Measurements from ENCODE around the gene SLC39A3. TPM values are rescaled to one million over a fixed set of nuclear protein-coding genes. Genes with fewer than 3 reads are reported as not detected.

The SLC39A3 gene
- total and polyA plus RNA-seq, 3 experiments from 2014 or later = 35.4 to 51.3 (median 44.1) TPM

GRCh38 chr19:2750808-2751437 is 11.1 kb upstream of the SLC39A3 start:
- no peak for DNase-seq
- Histone ChIP-seq H3K9me3 (ENCODE audit: low read length) (no peaks in the 10 kb centered on the region), H3K27ac (ENCODE audit: low read depth, low read length) (no peak overlapping the region), H3K27me3 (ENCODE audit: insufficient read depth, low read length, poor library complexity, severe bottlenecking) (no peaks in the 10 kb centered on the region), H3K36me3 (ENCODE audit: insufficient read depth, low read length) (no peaks in the 10 kb centered on the region), H3K4me1 (ENCODE audit: insufficient read depth, low read length) (peaks cover 4% of the 10 kb centered on the region), H3K4me3 (ENCODE audit: low read length) (no peak overlapping the region)
- POLR2A ChIA-PET = interaction anchor here (1.8 kb wide), 1 partner anchor 103 kb away, joined by 6 read pairs; no protein-coding TSS in a partner anchor
- Mint-ChIP-seq H3K27ac (no peak overlapping the region), H3K27me3 (peaks cover 0 to 5% of the 10 kb centered on the region in 2 donors), H3K4me3 (no peak overlapping the region), H3K36me3 (peaks cover 2 to 21% (median 4%) of the 10 kb centered on the region in 3 donors), H3K9me3 (no peaks in the 10 kb centered on the region), H3K4me1 (no peaks in the 10 kb centered on the region)
- CTCF ChIA-PET = interaction anchor here (1.4 to 3.5 kb wide), 4 partner anchors 8 to 103 kb away, joined by 4 to 45 read pairs (median 10); partner anchors contain the start of gene SLC39A3

GRCh38 chr19:2747349-2747748 is 7.5 kb upstream of the SLC39A3 start:
- Histone ChIP-seq H3K27ac (ENCODE audit: low read depth, low read length) (no peak overlapping the region), H3K4me1 (ENCODE audit: insufficient read depth, low read length) (peaks cover 4% of the 10 kb centered on the region), H3K9me3 (ENCODE audit: low read length) (no peaks in the 10 kb centered on the region), H3K36me3 (ENCODE audit: insufficient read depth, low read length) (no peaks in the 10 kb centered on the region), H3K27me3 (ENCODE audit: insufficient read depth, low read length, poor library complexity, severe bottlenecking) (no peaks in the 10 kb centered on the region), H3K4me3 (ENCODE audit: low read length) (no peak overlapping the region)
- Mint-ChIP-seq H3K4me1 (no peaks in the 10 kb centered on the region), H3K27ac (no peak overlapping the region), H3K36me3 (no peaks in the 10 kb centered on the region), H3K9me3 (no peaks in the 10 kb centered on the region), H3K27me3 (peaks cover 7 to 8% of the 10 kb centered on the region in 2 donors), H3K4me3 (no peak overlapping the region)
- no peak for DNase-seq
- ChIA-PET POLR2A (no interaction called here), CTCF (interaction anchor here (3.2 kb wide), 1 partner anchor 100 kb away, joined by 45 read pairs; no protein-coding TSS in a partner anchor)

GRCh38 chr19:2744113-2744512 is 4.3 kb upstream of the SLC39A3 start:
- Mint-ChIP-seq H3K27me3 (peaks cover 5 to 17% of the 10 kb centered on the region in 2 donors), H3K9me3 (no peaks in the 10 kb centered on the region), H3K4me1 (peaks cover 4 to 9% (median 6%) of the 10 kb centered on the region in 3 donors), H3K36me3 (no peaks in the 10 kb centered on the region), H3K27ac (no peak overlapping the region), H3K4me3 (no peak overlapping the region)
- POLR2A ChIA-PET = no interaction called here
- Histone ChIP-seq H3K36me3 (ENCODE audit: insufficient read depth, low read length) (no peaks in the 10 kb centered on the region), H3K4me3 (ENCODE audit: low read length) (no peak overlapping the region), H3K27ac (ENCODE audit: low read depth, low read length) (no peak overlapping the region), H3K27me3 (ENCODE audit: insufficient read depth, low read length, poor library complexity, severe bottlenecking) (peaks cover 3% of the 10 kb centered on the region), H3K4me1 (ENCODE audit: insufficient read depth, low read length) (peaks cover 7% of the 10 kb centered on the region), H3K9me3 (ENCODE audit: low read length) (no peaks in the 10 kb centered on the region)
- CTCF ChIA-PET = no interaction called here
- no peak for DNase-seq

- Mint-ChIP-seq H3K4me1 (peaks cover 12 to 17% (median 13%) of the 10 kb centered on the region in 3 donors), H3K27me3 (peaks cover 5 to 17% of the 10 kb centered on the region in 2 donors), H3K4me3 (no peak overlapping the region), H3K27ac (no peak overlapping the region), H3K9me3 (no peaks in the 10 kb centered on the region), H3K36me3 (peaks cover 0 to 3% (median 0%) of the 10 kb centered on the region in 3 donors)
- no peak overlapping the region for H3K4me3 ChIP-seq (ENCODE audit: low read length)
- no peak for DNase-seq
- ChIA-PET CTCF (no interaction called here), POLR2A (no interaction called here)
- peaks cover 3% of the 10 kb centered on the region for H3K4me1 ChIP-seq (ENCODE audit: insufficient read depth, low read length)
- no peaks in the 10 kb centered on the region for H3K36me3 ChIP-seq (ENCODE audit: insufficient read depth, low read length)
- H3K9me3 ChIP-seq (ENCODE audit: low read length) = no peaks in the 10 kb centered on the region
- H3K27ac ChIP-seq (ENCODE audit: low read depth, low read length) = no peak overlapping the region
- peaks cover 3% of the 10 kb centered on the region for H3K27me3 ChIP-seq (ENCODE audit: insufficient read depth, low read length, poor library complexity, severe bottlenecking)
Observed at GRCh38 chr19:2743099-2743498, 3.3 kb upstream of the SLC39A3 start.

- H3K9me3 ChIP-seq (ENCODE audit: low read length) = no peaks in the 10 kb centered on the region
- H3K27me3 Mint-ChIP-seq = peaks cover 2 to 17% of the 10 kb centered on the region in 2 donors
- H3K4me3 Mint-ChIP-seq = peak overlapping the region in 5 of 7 donors; percentile 80 to 89 (median 87)
- peaks cover 3% of the 10 kb centered on the region for H3K27me3 ChIP-seq (ENCODE audit: insufficient read depth, low read length, poor library complexity, severe bottlenecking)
- H3K4me1 ChIP-seq (ENCODE audit: insufficient read depth, low read length) = peaks cover 3% of the 10 kb centered on the region
- no peaks in the 10 kb centered on the region for H3K36me3 ChIP-seq (ENCODE audit: insufficient read depth, low read length)
- H3K27ac ChIP-seq (ENCODE audit: low read depth, low read length) = no peak overlapping the region
- H3K9me3 Mint-ChIP-seq = no peaks in the 10 kb centered on the region
- peaks cover 0 to 24% (median 3%) of the 10 kb centered on the region in 3 donors for H3K36me3 Mint-ChIP-seq
- CTCF ChIA-PET = interaction anchor here (0.5 to 2.7 kb wide), 2 partner anchors 9 to 443 kb away, joined by 4 to 8 read pairs; no protein-coding TSS in a partner anchor
- H3K27ac Mint-ChIP-seq = peak overlapping the region in 1 of 8 donors; percentile 68
- no peak for DNase-seq
- H3K4me1 Mint-ChIP-seq = peaks cover 18 to 30% (median 21%) of the 10 kb centered on the region in 3 donors
- POLR2A ChIA-PET = no interaction called here
- H3K4me3 ChIP-seq (ENCODE audit: low read length) = no peak overlapping the region
Observed at GRCh38 chr19:2740314-2740656, 468 bp upstream of the SLC39A3 start.

- Mint-ChIP-seq H3K27ac (no peak overlapping the region), H3K4me1 (peaks cover 18 to 34% (median 32%) of the 10 kb centered on the region in 3 donors), H3K4me3 (peak overlapping the region in 3 of 7 donors; percentile 52 to 87 (median 66)), H3K9me3 (no peaks in the 10 kb centered on the region), H3K36me3 (peaks cover 0 to 47% (median 11%) of the 10 kb centered on the region in 3 donors), H3K27me3 (peaks cover 0 to 5% of the 10 kb centered on the region in 2 donors)
- Histone ChIP-seq H3K4me3 (ENCODE audit: low read length) (no peak overlapping the region), H3K4me1 (ENCODE audit: insufficient read depth, low read length) (peaks cover 3% of the 10 kb centered on the region), H3K27ac (ENCODE audit: low read depth, low read length) (no peak overlapping the region), H3K36me3 (ENCODE audit: insufficient read depth, low read length) (no peaks in the 10 kb centered on the region), H3K9me3 (ENCODE audit: low read length) (no peaks in the 10 kb centered on the region), H3K27me3 (ENCODE audit: insufficient read depth, low read length, poor library complexity, severe bottlenecking) (peaks cover 3% of the 10 kb centered on the region)
- ChIA-PET CTCF (interaction anchor here (0.5 kb wide), 1 partner anchor 54 kb away, joined by 3 read pairs; no protein-coding TSS in a partner anchor), POLR2A (no interaction called here)
- no peak for DNase-seq
Observed at GRCh38 chr19:2736550-2737190, 3.1 kb downstream of the SLC39A3 start.

GRCh38 chr19:2735374-2735773 is 4.4 kb downstream of the SLC39A3 start:
- Histone ChIP-seq H3K9me3 (ENCODE audit: low read length) (no peaks in the 10 kb centered on the region), H3K27me3 (ENCODE audit: insufficient read depth, low read length, poor library complexity, severe bottlenecking) (peaks cover 2% of the 10 kb centered on the region), H3K4me3 (ENCODE audit: low read length) (no peak overlapping the region), H3K4me1 (ENCODE audit: insufficient read depth, low read length) (peaks cover 3% of the 10 kb centered on the region), H3K27ac (ENCODE audit: low read depth, low read length) (no peak overlapping the region), H3K36me3 (ENCODE audit: insufficient read depth, low read length) (no peaks in the 10 kb centered on the region)
- Mint-ChIP-seq H3K27ac (no peak overlapping the region), H3K36me3 (peaks cover 0 to 47% (median 11%) of the 10 kb centered on the region in 3 donors), H3K4me3 (peak overlapping the region in 1 of 7 donors; percentile 34), H3K9me3 (no peaks in the 10 kb centered on the region), H3K4me1 (peaks cover 18 to 34% (median 32%) of the 10 kb centered on the region in 3 donors), H3K27me3 (peaks cover 0 to 4% of the 10 kb centered on the region in 2 donors)
- CTCF ChIA-PET = interaction anchor here (0.9 kb wide), 1 partner anchor 13 kb away, joined by 4 read pairs; no protein-coding TSS in a partner anchor
- no peak for DNase-seq
- POLR2A ChIA-PET = no interaction called here

All from CD8-positive, alpha-beta memory T cell (primary cell).